KG1 (cell line): Measurements from ENCODE around the gene OPCML.

Experiments used
- DNase-seq: peaks from one replicate; lab custom pipeline; 2025; lab: John Stamatoyannopoulos, UW

OPCML gene

GRCh38 chr11:133133050-133133449 lies 399.3 kb downstream of the OPCML start:
- DNase-seq, result no peak

DNA sequence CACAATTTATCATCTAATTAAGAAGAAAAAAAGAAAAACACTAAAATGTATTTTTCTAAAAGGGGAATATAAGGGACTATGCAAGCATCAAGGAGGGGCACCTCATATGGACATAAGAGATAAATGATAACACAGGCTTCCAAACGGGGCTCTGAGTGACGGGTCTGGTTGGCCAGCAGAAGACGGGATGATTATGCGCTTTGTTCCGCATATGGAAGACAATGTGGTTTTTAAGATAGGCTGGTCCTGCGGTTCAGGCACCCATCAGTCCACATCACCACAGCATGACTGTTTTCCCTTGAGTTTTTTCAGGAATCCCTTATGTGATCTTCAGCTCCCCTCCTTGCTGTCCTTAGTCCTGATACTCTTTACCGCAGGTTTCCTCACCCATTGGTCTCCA lies 404.6 kb downstream of the OPCML start:
- DNase-seq, result no peak

GRCh38 chr11:133123796-133124195 lies 408.5 kb downstream of the OPCML start:
- DNase-seq, result no peak

DNA sequence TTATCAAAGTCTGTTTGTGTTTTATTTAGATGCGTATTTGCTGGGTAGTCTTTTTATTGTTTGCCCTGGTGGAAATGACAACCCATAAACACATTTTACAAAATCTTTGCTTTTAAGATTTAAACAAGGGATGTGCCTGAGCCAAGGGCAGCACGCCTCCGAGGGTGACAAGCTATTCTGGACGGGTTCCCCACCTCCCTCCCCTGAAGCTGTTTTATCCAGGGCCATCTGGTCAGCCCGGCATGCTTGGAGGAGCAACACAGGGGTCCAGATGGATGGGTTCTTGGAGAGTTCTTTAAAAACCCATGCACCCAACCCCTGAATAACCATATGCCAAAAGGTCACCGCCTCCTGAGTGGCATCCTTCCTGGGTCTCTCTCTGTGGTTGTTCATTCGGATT lies 408.9 kb downstream of the OPCML start:
- DNase-seq, result no peak

- DNase-seq, result no peak
Observed at GRCh38 chr11:133122256-133122655, 410.0 kb downstream of the OPCML start.

GRCh38 chr11:133118563-133119268 lies 413.6 kb downstream of the OPCML start:
- no peak for DNase-seq

- no peak for DNase-seq
Observed at GRCh38 chr11:133115099-133115498, 417.2 kb downstream of the OPCML start.

GRCh38 chr11:133107763-133108162 lies 424.5 kb downstream of the OPCML start:
- DNase-seq, result no peak

DNA sequence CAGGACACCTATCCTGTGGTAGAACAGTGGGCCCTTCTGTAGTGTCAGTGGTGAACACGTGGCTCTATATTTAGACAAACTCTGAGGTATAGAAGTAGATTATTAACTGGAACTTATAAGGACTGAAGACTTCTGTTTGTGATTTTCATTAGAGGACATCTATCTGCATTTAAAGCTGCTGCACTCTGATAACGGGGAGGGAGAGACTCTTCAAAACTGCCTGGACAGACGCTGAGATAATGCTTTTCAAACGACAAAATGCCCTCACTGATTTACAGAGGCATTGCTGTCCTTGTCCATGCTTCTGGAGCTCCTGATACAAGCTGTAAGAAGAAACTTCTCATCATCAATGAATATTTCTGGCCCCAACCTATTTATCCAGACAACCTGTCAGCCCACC lies 425.2 kb downstream of the OPCML start:
- DNase-seq, result no peak

DNA sequence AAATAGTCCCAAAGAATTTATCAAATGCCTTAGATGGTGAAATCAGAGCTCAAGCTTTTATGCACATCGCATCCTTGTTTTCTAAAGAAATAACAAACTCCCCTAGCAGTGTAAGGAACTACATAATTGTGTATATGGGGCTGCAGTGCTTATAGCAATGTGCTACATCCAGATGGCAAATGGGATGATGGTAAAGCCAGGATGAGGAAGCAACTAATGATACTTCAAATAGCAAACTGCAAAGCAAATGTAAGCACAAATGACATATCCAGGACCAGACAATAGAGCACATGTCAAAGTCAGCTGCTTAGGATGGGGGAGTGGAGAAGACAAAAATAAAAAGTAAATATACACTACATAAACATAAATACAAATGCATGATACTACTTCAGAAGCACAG lies 425.9 kb downstream of the OPCML start:
- DNase-seq, result no peak

GRCh38 chr11:133104009-133104744 lies 428.1 kb downstream of the OPCML start:
- DNase-seq, result no peak

DNA sequence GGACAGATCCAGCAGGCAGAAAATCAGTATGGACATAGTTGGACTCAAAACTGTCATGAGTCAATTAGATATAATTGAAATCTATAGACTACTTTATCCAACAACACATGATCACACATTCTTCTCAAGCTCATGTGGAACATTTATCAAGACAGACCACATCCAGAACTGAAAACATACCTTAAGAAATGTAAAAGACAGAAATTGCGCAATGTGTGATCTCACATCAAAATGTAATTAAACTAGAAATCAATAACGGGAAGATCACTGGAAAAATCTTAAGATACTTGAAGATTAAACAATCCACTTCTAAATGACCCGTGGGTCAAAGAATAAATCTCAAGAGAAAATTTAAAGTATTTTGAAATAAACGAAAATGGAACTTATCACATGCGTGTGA lies 435.3 kb downstream of the OPCML start:
- DNase-seq, result no peak

DNA sequence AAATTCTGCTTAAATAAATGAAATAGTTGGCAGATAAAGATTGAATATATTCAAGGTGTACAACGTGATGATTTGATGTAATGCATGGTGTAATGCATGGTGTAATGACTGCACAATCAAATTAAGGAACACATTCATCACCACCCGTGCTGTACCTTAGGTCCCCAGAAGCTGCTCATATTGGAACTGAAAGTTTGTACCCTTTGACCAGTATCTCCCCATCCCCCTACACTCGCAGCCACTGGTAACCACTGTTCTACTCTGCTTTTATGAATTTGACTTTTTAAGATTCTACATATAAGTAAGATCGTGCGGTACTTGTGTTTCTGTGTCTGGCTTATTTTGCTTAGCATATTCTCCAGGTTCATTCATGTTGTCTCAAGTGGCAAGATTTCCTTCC lies 445.8 kb downstream of the OPCML start:
- DNase-seq, result no peak

DNA sequence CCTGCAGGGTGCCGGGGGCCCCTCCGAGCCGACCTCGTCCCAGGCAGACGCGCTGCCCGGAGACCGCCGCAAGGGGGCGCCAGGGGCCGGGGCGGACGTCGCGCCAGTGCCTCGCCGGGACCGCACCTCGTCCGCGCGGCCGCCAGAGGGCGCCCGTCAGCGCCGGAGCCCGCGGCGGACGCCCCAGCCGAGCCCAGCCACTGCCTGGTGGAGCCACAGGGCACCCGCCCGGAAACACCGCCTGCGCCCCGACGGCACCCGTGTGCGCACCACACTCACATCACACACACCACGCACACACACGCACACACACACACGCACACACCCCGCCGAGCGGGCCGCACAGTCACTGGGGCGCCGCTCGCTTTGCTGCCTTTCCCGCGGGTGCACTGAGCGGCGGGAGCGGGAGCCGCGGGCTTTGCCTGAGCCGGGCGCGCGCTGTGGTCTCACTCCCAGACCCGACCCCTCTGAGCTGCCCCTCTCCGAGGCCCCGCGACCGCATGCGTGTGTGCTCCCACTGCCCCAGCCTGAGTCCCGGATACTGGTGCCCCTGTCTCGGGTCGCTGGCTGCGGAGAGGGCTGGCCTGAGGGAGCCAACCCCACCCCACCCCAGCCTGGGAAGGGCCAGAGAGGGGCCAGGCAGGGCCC lies 449.3 kb downstream of the OPCML start:
- peak; percentile 55 for DNase-seq

- DNase-seq, result no peak
Observed at GRCh38 chr11:133082453-133082781, 449.9 kb downstream of the OPCML start.

DNA sequence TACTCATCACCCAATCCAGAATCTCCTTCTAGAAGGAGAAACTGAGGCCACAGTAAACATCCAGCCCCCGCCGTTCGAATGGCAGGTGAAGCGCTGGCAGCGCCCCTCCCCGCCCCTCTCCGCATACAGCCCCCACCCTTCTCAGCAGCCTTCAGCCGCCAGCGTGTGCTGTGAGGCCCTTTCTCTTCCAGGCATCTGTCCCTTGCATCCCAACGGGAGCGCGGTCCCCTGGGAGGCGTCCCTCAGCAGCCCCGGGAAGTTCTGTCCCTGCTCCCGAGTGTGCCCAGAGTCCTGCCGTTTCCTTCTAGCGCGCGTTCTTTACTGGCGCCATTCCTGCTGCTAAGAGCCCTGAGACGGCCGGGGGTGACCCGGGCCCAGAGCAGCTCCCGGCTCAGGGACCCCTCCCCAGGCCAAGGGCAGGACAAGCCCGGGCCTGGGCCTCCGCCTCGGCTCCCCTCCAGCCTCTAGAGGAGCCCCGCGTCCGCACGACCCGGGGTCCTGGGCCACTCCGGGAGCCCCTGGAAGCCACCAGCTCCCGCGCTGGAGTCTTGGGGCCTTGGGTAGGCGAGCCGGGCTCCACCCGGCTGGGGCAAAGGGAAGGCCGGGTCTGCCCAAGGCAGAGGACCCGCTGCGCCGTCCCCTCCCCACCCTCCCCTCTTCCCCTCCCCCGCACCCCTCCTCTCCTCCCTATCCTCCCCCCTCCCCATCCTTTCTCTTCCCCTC lies 450.4 kb downstream of the OPCML start:
- no peak for DNase-seq

DNA sequence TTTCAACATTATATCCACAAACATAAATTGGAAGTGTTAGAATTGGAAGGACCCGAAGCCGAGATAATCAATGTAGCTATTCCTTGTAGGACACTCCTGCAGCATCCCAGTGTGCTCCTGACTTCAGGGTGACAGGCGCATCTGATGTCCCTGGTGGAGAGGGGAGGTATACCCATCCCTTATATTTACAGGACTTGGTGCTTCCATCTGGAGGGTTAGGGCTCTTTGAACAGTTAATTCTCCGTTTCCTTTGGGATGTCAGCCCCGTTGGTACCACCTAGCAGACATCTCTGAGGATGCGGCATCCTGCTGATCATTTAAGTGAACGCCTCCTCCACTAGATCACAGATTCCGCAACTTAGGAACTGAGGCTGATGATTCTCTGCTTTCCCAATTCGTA lies 451.3 kb downstream of the OPCML start:
- DNase-seq, result no peak

DNA sequence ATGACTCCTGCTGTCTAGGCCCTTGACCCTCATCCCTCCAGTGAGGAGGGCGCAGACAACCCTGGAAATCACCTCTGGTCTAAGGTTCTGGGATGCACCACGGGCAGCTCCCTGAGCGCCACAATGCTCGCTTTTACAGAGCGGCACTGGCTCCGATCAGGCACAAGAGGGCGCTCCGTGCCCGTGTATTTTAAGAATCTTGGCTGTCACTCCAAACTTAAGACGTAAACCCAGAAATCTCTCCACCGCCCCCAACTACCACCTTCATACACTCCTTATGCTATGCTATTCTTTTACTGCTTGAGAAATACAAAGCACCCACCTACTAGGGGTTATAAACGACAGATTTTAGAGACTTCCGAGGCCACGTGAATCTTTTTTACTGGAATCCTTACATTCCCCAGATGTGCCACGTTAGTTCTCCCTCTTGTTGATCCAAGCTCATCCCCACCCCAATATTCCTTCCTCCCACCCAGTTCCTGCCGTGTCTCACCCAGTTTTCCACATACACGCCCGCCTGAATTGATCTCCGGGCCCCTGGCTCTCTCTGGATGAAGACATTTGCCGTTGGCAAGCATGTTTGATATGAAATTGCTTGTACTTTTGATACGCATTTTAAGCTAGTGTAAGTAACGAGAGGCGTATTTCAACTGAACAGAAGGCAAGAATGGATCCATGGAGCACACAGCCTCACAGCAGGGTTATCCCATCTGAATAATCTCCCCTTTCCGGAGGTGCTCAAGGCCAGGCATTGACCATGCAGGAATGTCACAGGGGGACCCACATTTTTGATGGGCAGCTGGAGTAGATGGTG lies 453.5 kb downstream of the OPCML start:
- peak; percentile 2 for DNase-seq

DNA sequence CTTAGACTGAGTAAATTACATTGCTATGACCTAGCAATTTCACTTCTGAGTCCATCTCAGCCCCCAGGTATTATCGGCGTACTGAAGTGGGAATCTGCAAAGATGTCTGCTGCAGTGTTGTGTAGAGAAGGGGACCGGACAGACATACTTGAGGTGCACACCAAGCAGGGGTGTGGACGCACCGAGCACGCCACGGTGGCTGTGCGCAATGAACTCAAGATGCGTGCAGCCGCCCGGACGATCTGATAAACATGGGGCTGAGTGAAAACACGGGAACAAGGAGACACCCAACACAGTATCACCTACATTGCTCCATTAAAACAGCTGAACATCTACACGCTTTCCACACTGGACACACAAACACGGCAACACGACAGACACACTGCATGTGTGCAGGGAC lies 454.3 kb downstream of the OPCML start:
- DNase-seq, result no peak

DNA sequence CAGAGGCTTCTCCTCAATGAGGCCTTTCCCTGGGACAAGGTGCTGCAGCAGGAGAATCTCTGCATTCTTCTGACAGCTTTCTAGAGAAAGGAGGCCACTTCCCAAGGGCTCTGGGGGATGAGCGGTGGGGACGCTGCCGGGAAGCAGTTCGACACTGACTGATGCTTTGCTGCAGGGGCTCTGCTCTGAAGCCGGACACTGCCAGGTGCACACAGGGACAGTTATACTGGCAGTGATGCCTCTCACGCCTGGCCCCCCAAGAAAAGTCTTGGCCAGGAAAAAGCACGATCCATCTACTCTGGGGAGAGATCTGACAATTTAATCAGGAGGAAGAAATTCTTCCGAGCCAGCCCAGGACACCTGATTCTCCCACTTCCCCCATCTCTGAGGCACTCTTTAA lies 456.9 kb downstream of the OPCML start:
- no peak for DNase-seq

DNA sequence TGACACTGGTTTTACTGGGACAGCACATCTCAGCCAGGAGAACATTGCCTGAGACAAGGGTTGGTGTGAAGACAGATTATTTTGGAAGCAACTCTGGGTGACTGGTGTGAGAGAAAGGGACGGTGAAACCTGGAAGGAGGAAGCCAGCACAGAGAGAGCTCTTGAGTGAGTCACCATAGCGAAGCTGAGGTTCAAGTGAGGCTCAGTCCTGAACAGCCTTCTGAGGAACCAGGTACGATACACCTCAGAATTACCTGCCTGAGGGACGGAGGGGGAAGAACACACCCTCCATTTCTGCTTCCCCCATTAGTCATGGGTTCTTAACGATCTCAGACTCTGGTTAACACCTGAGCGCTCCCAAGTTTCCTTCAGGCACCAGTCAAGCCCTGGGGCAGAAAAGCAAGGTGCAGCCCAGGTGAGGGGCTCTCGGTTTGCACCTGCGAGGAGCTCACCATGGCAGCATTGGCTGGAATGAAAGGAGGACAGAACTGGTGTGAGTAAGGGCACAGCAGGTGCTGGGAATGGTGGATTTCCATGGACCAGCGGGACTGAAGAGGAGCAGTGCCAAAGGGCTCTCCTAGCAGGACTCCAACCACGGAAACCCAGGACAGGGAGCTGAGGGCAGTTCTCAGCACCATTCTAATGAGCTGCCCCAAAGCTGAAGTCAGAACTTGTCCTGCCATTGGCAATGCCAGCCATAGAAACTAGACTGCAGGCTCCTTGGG lies 459.3 kb downstream of the OPCML start:
- DNase-seq, result no peak
